DLD1 (cell line): ENCODE results near the gene PHIP.
"Not testable (repeated sequence)": the region's sequence is repeated elsewhere in the genome, so short reads cannot be mapped to it uniquely, and the experiment has no call there.

Source experiments
- in situ Hi-C: cut with HindIII; loops from 2 replicates; pipeline ENCODE4 v1.10.0; 2017; ENCODE audit warnings: low sequenced_read_pairs

Gene PHIP

DNA sequence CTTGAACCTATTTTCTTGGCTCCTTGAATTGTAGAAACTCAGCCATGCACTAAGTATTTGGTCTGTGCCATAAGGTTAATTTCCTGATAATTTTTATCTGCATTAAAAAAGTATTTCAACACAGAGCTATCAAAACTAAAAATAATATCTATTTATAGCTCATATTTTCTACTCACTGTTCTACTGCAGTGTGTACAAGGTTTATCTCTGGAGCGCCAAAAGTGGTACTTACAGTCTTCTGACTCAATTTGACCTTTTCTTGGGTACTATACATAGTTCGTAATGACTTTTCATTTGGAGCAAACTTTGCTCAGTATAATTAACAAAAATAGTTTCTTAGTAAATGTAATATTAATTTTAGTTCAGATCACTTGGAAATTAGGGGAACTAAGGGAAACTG, 141.5 kb downstream of the PHIP start:
- in situ Hi-C loops: no loop called here

DNA sequence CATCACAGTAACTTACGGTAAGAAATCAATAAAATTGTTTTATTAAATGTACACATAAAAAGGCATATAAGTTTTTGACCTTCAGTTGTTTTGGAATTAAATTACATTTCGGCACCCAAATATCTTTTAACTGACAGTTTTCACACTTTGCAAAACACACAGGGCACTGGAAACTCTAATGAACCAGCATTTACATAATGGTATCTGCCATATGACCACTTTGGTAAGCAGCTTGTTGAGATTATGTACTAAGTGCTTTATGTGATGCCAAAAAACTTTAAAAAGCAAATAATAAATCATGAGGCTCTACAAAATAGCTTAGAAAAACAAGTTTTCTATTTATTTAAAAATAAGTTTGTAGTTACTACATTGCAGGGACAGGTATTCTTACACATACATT, 142.5 kb downstream of the PHIP start:
- in situ Hi-C loops: no loop called here

DNA sequence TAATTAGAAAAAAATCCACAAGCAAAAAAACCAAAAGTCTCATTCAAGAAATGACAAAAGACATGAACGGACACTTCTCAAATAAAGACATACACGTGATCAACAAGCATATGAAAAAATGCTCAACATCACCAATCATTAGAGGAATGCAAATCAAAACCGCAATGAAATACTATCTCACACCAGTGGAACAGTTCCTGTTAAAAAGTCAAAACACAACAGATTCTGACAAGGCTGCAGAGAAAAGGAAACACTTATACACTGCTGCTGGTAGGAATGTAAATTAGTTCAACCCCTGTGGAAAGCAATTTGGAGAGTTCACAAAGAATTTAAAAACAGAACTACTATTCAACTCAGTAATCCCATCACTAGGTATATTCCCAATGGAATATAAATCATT, 152.7 kb downstream of the PHIP start:
- in situ Hi-C loops: no loop called here

DNA sequence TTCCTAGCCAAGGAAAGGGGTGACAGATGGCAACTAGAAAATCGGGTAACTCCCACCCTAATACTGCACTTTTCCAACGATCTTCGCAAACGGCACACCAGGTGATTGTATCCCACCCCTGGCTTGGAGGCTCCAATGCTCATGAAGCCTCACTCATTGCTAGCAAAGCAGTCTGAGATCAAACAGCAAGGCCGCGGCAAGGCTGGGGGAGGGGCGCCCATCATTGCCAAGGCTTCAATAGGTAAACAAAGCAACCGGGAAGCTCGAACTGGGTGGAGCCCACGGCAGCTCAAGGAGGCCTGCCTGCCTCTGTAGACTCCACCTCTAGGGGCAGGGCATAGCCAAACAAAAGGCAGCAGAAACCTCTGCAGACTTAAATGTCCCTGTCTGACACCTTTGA, 156.9 kb downstream of the PHIP start:
- in situ Hi-C loops: not testable (repeated sequence)

DNA sequence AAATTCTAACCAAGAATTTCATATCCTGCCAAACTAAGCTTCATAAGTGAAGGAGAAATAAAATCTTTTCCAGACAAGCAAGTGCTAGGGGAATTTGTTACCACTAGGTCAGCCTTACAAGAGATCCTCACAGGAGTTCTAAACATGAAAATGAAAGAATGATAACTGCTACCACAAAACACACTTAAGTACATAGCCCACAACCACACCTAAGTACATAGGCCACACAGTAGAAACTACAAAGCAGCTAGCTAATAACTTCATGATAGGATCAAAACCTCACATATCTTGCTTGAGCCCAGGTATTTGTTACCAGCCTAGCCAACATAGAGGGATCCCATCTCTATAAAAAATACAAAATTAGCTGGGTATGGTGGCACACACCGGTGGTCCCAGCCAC, 160.3 kb downstream of the PHIP start:
- in situ Hi-C loops: no loop called here

DNA sequence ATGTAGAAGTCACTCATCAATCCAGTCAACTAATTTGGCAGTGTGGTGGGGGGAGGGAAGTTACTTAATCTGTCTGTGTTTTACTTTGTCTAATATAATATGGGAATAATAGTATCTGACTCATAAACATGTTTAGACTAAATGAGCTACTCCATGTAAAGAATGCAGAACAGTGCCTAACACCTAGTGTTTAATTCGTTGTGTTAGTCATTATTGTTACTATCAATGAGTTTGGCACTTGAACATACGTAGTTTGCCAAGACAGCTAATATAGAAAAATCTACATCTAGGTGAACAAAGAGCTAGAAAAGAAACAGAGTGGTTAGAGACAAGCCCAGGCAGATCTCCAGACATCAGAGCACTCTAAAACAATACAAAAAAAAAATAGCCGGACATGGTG, 161.6 kb downstream of the PHIP start:
- in situ Hi-C loops: no loop called here

DNA sequence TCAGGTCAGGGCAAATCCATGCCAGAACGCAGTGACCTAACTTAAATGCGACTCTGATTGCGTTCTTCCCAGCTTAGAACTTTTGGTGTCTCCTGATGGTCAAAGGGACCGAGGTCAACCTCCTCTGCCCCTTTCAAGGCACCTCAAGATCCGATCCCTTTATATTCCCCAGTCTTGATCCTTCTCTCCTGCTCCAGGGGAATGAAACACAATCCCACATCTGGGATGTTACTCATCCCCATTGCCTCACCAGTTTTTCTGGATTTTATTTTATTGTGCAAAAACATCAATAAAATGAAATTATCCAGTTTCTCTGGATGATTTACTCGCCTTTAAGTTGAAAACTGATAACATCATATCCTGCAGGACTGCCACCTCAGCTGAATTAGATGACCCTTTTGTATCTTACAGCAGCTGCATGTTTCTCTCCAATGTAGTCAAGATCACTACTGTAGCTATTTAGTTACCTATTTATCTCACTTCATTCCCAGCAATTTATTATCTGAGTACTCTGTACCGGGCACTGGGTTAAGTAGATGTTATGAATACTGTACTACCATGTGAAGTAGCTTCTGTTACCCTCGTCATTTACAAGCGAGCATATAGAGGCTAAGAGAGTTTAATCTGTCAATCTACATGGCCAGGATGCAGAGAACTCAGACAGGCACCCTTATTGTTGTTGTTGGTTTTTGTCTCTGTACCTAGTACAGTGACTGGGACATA, 166.7 kb downstream of the PHIP start:
- in situ Hi-C loops: no loop called here

DNA sequence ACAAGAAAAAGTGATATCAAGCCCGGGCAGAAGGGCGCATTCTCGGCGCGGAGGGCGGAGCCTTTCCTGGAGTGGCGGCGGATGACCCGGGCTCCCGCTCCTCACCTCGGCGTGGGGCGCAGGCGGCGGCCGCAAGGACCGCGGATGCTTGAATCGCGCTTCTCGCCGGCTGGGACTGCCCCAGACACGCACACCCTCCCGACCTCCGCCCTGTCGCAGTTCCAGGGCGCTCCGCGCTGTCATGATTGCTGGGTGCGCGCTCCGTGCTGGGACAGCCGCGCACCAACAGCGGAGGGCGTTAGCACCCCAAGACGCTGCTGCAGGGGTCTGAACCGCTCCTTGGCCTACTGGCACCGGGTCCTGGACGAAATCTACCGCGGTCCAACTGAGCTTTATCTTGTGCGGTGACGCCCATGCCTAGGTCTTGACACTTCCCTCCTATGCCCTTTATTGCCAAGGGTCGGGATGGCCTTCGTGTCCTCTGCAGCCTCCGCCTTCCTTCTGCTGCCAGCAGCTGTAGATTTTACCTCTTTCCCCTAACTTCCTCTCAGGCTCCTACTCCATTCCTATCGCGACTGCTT, 167.4 kb downstream of the PHIP start:
- in situ Hi-C loops: no loop called here

DNA sequence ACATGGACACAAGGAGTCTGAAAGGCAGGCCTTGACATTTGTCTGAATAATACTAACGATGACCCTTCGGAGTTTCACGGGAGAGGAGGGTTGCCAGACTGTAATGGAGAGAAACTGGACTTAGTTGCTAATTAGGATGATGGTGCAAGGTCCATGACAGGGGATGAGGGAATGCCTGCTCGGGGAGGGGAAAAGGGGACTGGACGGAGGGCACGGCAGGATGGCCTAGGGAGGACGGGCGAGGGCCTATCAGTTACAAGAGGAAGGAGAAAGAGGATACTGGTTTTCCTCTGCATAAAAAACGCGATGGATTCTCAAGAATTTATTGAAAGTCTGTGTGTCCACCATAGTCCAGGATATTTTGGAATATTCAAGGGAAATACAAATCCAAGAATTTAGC, 168.0 kb downstream of the PHIP start:
- in situ Hi-C loops: no loop called here

DNA sequence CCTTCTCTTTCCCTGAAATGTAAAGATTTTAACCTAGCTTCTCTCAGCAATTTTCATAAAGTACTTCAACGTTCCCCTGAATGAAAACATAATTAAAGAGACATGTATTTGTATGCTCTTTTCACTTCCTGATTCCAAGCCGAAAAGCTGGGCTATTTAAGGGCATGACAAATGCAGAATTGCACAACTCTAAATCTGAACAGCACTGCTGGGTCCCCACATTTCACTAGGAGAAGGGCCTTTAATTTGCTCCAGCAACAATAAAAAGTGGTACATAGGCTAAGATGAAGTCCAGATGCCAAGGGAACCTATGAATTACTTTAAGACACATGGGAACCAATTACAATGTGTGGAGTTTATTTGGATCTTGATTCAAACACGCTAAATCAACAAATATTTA, 168.7 kb downstream of the PHIP start:
- in situ Hi-C loops: no loop called here

DNA sequence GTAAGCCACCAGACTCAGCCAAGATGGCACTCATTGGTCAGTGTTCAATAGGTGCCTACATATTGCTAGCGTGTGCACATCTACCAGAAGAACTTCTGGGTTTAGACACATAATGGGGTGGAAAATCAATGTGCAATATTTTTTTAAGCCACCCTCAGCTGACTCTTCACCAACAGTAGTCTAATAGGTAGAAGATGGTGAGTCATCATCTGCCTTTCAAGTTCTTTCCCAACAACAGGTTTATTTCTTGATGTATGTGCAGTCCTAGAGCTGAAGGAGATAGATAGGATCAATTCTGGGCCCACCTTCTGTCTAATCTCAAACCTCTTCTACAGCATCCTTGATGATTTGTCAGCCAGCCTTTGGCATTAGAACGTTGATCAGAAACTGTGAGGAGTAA, 169.4 kb downstream of the PHIP start:
- in situ Hi-C loops: no loop called here

DNA sequence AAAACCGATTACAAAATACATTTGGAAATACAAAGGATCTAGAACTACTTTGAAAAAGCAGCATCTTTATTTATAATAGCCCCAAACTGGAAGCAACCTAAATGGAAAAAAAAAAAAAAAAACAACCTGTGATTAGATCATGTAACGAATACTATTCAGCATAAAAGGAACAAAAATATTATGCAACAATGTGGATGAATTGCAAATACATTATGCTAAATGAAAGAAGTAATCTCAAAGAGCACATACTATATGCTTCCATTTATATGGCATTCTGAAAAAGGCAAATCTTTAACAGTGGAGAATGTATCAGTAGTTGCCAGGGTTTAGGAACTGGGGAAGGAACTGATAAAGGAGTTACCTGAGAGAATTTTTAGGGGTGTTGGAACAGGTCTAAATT, 181.8 kb downstream of the PHIP start:
- in situ Hi-C loops: no loop called here

DNA sequence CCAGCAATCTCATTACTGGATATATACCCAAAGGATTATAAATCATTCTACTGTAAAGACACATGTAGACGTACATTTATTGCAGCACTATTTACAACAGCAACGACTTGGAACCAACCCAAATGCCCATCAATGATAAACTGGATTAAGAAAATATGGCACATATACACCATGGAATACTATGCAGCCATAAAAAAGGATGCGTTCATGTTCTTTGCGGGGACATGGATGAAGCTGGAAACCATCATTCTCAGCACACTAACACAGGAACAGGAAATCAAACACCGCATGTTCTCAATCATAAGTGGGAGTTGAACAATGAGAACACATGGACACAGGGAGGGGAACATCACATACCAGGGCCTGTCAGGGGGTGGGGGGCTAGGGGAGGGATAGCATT, 188.2 kb downstream of the PHIP start:
- in situ Hi-C loops: not testable (repeated sequence)
